ENCODE results near the gene EHD4.

Gene EHD4

DNA sequence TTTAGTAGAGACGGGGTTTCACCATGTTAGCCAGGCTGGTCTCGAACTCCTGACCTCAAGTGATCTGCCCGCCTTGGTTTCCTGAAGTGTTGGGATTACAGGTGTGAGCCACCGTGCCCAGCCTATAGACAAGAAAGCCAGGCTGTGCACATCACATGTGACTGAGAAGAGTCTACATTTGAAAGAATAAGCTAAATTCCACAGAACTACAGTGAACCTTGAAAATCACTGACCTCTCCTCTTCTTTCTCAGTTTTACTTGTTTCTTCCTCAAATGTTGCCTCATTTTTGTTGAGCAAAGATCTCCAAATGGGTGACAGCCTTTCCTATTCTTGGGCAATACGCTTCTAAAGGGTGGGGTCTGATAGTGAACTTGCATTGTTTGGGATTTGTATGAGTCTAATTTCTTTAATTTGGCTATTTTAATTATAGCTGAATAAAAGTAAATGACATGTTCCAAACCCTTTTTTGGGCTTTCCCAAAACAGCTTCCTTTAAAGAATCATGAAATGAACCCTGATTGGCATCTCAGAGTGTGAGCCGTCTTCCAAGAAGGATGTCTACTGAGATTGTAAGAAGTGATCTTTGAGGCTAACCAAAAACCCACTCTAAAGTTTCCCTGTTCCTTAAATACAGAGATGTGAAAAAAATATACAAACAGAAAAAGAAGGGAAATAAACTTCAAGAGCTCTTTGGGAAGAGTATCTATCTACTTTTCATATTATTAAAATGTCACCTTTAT, 56.9 kb downstream of the EHD4 start:
- DNase-seq, result no peak

DNA sequence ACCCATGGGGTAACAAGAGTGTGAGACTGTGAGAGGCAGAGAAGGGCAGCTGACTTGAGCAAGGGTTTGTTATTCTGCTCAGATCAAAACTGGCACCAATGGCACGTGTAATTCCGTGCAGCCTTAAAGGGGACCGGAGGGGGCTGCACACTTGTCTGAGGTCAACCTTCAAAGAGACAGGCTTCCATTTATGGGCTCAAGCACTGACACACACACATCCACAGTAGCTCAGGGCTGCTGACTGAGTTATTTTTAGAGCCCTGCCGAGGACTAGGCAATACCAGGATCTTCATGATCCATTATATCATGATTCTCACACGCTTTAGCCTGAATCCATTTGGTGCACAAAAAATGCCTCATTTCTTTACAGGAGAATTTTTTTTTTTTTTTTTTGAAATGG, 57.9 kb downstream of the EHD4 start:
- DNase-seq, result no peak

DNA sequence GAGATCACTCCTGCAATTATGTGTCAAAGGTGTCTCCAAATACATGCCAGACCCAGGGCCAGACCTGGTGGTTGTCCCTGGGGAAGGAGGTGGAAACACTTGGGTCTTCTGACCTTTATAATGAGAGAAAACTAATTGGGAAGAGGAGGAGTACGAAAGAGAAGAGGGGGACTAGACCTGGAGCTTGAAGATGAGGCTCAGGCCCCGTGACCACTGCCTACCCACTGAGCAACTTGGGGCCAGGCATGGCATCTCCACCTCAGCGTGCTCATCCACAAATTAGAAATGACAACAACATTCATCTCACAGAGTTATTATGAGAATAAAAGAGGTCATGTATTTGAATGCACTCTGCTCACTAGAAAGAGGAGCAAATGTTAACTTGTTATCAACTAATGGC, 59.1 kb downstream of the EHD4 start:
- DNase-seq, result no peak

DNA sequence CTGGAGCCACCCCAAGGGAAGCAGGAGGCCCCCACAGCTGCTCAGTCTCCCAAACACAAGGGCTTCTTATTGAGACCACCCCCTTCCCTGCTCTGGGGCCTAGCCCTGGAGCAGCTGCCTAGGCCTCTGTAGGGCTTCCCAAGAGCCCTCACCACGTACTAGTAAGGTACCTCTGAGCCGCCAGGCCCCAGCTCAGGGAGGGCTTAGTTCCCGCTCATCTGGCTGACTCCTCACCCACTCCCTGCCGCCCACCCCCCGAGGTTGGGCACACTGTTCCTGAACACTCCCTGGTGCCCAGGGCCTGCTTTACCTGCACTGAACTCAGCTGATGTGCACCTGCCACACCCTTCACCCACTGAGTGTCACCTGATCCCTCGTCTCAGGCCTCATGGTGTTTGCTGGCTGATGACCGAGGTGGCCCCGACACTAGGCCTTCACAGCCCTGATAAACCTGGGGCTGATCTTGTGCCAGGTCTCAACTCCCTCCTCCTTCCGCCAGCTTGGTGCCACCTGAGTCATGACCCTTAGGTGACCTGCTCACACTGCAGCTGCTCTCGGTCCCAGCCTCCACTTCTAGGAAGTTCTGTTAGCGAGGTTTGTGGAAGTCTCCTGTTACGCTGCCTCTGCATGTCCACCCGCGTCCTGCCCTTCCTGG, 60.5 kb downstream of the EHD4 start:
- no peak for DNase-seq

DNA sequence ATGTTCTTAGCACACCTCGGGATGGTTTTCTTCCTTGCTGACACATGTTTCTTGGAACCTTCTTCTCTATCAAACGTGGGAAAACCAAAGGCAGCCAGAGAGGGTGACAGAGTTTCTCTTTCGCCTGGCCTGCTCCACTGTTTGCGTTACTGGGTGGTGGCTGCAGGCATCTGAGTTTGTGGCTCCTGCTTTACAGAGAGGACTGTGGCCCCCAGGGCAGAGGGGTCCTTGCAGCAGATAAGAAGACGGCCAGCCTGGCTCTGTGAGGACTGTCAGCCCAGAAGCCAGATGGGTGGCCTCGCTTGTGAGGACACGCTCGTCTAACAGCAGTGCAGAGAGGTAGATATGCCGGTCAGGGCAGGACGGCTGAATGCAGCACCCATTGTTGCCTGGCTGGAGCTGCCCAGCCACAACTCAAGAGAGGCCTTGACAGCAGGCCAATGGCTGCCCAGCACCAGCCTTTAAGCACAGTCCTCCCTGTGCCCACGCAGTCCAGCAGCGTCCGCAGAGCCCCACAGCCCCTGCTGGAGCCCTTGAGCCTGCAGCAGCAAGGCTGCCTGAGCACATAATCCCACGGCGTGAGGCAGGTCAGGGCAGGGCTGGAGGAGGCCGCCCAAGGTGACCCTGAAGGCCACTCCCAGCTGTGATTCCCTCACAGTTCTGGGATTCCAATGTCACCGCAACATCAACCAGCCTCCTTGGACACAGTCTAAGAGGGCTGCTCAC, 63.5 kb downstream of the EHD4 start:
- no peak for DNase-seq

DNA sequence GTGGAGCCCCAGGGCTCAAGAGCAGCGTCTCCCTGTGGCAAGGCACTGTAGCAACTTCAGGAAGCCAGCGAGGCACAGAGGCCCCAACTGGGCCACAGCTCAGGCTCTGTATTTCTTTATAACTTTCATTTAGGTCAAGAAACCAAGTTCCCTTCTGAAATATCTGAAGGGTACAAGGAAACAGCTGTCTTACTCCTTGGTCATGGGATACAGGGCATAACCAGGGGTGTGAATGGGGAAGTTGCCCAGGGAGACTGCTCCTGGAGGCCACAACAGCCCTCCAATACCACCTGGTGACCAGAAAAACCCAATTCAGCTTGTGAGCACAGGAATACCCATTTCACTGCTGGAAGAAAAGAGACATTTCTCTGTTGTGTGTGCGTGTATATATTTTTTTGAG, 65.2 kb downstream of the EHD4 start:
- DNase-seq, result no peak

DNA sequence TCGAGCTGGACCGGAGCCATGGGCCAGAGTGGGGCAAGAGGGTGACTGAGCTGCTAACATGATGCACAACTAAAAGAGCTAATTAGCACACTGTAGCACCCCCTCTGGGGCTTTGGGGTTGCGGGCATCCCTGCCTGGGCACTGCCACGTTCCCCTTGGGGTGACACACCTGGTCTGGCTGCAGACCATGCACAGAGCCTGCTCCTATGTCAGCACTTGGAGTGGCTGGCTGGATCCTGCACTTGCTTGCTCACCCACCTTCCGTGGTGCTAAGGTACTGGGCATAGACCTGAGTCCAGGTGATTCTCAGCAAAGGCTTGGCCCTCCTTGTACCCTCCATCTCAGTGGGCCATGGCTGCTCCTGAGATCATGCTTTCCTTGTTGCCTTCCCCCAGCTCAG, 65.7 kb downstream of the EHD4 start:
- DNase-seq, result peak; percentile 23

DNA sequence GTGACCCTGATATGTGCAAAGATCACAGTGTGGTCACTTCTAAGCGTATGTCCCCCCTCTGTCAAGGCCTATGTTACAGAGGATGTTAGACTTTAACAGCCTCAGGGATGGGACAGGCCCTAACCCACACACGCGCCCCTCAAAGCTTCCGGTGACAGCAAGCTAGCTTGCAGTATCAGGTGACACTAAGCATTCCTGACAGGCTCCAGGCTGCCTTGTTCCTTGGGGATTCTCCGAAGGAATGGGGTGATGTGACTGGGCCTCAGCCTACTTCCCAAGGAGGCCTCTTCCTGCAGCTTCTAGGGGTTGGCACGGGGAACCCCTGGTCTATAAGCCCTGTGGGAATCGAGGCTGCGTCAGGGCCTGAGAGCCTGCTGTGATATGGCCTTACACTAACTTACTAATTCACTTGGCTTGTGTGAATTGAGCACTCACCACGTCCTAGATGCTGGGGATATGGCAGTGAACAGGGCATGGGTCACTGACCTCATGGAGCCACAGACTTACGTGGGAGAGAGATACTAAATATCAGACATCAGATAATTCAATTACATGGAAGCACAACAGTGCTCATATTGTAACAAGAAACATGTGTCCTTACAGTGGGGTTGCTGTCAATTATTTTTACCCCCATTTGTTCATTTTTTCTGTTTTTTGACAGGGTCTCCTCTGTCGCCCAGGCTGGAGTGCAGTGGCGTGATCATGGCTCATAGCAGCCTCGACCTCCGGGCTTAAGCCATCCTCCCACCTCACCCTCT, 67.1 kb downstream of the EHD4 start:
- peak; percentile 23 for DNase-seq

DNA sequence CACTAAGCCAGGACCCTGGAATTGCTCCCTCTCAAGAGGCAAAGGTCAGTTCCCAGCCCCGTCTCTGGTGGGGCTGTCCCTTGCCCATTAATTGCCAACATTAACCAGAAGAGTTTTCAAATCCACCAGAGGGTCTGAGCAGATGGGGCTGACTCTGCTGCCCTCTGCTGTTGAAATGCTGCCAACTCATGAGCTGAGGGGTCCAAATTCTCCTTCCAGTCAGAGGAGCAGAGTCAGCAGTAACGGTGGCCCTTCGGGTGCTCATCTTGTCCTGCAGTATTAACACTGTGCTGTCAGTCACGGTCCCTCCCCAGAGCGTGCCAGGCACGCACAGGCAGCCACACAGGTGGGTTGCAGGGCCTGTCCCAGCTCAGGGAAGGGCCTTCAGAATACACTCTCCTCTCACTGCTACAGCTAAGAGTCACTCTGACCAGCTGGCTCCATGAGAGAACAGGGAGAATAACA, 67.8 kb downstream of the EHD4 start:
- DNase-seq, result peak; percentile 69

DNA sequence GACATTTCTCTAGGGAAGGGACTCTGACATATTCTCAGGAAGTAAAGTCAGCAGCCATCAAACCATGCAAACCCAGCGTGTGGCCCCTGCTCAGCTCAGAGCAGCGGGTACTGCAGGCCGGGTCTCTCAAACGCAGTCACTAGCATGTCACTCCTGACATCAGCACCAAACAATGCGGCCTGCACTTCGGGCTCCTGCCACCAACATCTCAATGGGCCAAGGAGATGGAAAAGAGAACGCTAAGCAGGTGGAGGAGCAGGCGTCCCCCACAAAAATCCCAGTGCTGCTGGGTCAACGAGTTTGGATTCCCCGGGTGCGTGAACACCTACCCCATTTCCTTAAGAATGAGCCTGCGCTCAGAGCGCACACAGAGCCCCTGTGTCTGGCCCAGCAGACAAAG, 68.6 kb downstream of the EHD4 start:
- DNase-seq, result peak; percentile 12

DNA sequence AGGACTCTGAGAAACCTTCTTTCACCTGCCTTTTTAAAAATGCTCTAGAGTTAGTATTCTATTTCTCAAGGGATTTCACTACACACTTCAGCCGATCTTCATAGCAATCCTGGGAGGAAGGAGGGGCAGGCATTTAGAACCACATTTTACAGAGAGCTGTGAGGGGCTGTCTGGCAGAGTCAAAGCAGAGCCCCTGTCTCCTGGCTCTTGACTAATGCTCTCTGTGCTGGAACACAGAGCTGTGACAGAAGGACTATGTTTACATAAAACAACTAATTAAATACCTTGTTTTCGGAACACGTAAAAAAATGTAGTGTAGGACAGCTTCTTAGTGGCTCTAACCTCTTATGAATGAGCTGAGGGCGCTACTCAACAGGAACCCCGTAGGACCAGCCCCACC, 70.9 kb downstream of the EHD4 start:
- no peak for DNase-seq

DNA sequence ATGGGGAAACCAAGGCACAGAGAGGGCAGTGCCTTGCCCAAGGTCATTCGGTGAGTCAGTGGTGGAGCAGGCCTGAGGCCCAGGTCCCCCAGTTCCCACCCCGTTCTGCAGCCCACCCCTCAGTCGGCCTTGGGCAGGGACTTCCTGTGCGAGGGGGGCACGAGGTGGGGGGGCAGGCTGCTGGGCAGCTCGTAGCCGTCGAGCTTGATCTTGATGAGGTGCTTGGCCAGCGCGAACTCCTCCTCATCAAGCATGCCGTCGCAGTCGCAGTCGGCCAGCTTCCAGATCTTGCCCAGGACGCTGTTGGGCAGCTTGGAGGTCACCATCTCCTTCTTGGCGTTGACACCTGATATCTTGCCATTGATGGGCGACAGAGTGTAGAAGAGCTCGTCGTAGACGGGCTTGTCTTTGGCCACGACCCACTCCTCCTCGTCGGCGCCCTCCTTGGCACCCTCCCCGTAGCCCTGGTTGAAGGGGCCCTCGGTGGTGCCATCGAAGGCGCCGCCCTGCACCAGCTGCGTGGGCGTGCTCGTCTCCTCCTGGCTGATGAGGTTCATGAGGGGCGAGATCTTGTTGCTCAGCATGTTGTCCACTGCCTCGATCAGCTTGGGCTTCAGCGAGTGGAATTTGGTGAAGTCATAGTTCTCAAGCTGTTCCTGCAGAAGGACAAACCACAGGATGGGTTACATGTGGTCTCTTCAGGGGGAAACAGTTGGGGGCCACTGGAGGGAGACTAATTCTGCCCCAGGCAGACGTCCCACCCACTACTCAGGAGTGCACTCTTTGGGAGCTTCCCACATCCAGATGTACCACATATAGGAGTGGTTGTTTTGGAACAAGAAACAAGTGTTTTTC, 71.6 kb downstream of the EHD4 start:
- no peak for DNase-seq

DNA sequence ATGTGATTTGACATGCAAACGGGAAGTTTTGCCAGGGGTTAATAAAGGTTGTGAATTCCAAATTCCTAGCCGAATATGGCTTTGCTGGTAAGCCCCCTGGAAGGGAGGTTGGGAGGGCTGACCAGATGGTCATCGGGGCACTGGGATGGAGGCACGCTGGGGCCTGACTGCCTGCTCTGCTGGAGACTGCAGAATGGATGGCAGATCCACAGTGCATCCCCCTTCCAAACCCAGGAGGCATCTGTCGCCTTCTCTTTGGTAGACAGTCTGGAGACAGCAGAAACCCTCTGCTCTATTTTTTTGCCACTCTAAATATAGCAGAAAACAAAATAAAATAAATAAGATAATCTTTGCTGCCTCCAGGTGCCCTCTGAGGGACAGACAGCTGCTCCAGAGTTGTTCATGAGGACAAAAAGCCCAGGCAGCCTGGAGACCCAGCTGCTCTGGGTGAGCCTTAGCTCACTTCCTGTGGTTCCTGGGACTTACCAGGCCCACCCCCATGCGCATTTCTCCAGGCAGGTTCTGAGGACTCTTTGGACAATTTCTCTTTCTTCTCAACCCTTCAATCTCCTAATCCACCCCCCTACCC, 72.4 kb downstream of the EHD4 start:
- no peak for DNase-seq

DNA sequence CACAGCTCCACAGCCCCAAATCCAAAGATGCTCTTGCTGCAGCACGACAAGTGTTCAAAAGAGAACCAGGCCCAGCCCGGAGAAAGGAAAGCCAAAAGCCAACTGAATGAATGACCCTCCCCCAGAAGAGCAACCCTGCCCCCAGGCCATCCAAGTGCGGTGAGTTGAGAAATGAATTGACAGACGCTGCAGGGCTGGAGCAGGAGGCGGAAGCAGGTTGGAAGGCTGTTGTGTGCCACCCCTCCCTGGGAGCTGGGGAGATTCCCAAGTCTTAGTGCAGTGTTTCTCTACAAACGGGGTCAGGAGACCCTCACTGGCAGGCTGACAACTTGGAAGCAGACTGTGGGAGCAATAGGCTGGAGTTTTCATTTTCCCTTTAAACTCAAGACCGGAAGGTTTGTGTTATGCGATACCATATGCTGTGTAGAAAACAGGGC, 75.0 kb downstream of the EHD4 start:
- DNase-seq, result no peak

DNA sequence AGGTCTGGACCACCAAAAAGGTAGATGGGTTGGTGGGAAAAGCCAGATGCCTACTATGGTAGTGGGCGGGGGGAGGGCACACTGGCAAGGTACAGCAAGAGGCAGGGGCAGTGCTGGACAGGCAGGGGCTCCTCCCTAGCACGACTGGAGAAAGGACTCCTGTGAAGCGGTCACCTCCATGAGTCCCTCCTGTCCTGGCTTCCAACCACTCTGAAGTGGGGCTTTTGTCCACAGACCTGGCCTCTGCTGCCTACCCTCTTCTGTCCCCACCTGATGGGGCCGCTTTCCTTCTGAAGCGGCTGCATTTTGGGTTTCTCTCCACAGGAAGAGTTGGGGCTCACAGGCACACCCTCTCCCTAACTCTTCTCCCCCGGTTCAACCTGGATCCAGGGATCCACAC, 75.8 kb downstream of the EHD4 start:
- no peak for DNase-seq

DNA sequence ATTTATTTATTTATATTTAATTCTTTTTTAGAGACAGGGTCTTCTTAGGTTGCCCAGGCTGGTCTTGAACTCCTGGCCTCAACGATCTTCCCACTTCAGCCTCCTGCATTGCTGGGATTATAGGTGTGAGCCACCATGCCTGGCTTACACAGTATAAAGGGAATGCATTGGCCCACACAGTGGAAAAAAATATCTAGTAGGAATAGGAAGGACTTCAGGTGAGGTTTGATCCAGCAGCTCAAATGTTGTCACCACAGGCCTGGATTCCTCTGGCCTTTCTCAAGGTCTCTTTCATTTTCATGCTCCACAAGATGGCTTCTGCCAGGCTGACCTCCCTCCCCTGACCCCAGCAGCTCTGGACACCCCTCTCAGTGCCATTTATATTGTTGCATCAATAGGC, 76.4 kb downstream of the EHD4 start:
- no peak for DNase-seq

DNA sequence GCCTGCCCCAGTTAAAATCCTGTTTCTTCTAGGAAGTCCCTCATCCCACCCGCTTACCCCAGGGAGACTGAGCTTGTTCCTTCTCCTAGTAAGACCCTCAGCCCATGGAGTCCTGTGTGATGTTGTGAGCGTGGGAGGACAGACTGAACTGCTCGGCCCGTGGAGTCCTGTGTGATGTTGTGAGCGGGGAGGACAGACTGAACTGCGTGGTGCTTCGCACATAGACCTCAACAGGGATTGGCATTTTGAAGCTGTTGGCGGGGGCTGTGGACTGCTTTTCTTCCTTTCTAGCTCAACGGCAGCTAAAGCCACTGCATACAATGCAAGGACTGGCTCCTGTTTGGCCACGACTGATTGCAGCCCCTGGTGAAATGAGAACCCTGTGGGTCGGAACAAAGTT, 76.9 kb downstream of the EHD4 start:
- no peak for DNase-seq

DNA sequence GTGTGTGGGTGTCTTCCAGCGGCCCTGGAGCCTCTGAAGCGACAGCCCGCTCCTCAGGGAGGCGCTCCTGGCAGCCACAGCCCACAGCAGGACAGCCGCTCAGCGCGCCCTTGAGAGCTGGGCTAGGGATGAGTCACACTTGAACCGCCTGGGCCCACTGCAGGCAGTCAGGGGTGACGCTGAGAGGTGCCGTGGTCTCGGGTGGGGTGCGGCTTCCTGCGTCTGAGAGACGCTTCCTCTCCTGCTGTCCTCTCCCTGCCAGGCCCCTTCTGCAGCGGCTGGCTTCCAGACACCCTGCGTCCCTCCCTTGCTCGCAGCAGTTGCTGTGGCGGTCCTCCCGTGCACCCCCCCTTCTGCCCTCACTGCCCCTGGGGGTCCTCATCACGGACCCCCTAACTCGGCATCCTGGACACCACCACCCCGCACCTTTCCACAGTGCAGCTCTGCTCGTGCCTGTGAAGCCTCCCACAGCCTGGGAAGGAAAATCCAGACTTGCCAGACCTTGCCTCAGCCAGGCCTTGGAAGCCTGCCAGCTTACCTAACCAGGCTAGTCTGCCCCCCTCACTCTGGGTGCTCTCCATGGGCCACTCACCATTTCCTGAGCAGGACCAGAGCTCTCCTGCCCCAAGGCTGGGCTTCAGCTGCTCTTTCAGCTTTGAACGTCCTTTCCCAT, 77.4 kb downstream of the EHD4 start:
- peak; percentile 78 for DNase-seq

DNA sequence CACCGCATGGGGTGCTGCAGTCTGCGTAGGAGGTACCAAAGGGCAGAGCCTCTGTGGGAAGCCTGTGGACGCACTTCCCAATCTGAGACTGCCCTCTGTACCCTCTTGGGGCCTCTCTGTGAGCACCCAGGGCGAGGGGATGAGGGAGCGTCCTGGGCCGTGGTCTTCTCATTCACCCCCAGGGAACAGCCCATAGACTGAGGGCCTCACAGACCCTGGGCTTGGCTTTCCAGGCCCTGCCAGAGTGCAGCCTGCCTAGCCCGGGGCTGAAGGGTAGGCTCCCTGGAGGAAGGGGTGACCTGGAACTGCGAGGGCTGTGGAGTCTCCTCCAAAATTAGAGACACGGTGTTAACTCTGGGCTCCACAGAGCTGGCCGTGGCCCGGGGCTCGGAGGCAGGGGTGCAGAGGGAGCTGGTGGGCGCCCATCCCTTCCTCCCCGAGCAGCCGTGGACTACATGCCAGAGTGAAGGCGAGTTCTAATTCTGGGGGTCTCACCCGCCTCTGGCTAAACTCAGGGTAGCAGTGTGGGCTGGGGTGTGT, 78.0 kb downstream of the EHD4 start:
- DNase-seq, result no peak

DNA sequence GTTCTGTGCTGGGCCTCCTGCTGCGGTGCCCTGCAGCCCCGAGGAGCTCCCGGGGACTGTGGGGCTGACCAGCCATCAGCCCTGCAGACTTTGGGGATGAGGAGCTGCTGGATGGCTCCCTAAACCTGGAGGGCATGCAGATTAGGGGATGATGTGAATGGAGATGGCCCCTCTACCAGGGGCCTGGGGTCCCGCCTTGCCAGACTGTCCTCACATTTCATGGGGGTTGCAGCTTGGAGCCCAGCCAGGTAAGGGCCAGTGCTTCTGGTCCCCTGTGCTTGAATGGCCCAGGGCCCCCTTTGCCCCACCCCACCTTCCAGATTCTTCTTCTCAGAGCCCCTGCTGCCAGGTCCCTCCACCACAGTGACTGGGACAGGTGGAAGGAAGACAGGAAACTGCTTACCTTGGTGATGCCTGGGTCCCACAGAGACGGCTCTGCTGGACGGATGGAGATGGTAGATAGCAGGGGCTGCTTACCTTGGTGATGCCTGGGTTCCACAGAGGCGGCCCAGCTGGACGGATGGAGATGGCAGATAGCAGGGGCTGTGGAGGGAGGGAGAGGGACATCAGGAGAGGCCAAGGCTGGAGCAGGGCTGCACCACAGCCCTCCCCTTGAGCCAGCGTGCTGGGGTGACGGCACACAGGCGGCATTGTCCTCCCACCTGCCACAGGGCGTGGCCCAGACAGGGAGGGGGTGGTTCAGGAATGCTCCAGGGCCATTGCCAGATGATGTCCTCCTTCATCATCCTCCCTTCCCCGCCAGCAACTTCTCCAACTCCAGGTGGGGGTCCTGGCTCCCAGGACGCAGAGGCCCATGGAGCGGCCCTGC, 78.7 kb downstream of the EHD4 start, which contains the start of gene SPTBN5:
TSS of gene SPTBN5 (minus strand) at position 632 of the 829 bp plus-strand sequence. CDS start at position 76, 556 bp downstream.
- no peak for DNase-seq
